ENCODE data around the gene UBE2O.
A peak's percentile ranks its signal among the peaks of the same experiment; 100 is the strongest.

UBE2O gene

GRCh38 chr17:76410328-76410965 is 42.5 kb downstream of the UBE2O start:
- no peaks in the 10 kb centered on the region for H3K9me3 Mint-ChIP-seq
- H3K36me3 Mint-ChIP-seq (ENCODE audit: low read depth): peaks cover 5% of the 10 kb centered on the region
- H3K27me3 Mint-ChIP-seq (ENCODE audit: low read depth): no peaks in the 10 kb centered on the region
- peaks cover 13% of the 10 kb centered on the region for H3K4me1 Mint-ChIP-seq
- TF ChIP-seq CTCF (IDR thresholded peaks at IDR 0.05; ENCODE audit: unreplicated experiment in 3 of 3): no peak
- no peak overlapping the region for H3K27ac Mint-ChIP-seq
- H3K4me3 Mint-ChIP-seq: no peak overlapping the region

GRCh38 chr17:76408037-76408849 is 44.7 kb downstream of the UBE2O start:
- Mint-ChIP-seq H3K36me3 (ENCODE audit: low read depth) (peaks cover 23% of the 10 kb centered on the region), H3K9me3 (no peaks in the 10 kb centered on the region), H3K27ac (no peak overlapping the region), H3K4me1 (no peaks in the 10 kb centered on the region), H3K27me3 (ENCODE audit: low read depth) (no peaks in the 10 kb centered on the region), H3K4me3 (no peak overlapping the region)
- peak; percentile 73 to 79 (median 79) for TF ChIP-seq CTCF (IDR thresholded peaks at IDR 0.05; ENCODE audit: unreplicated experiment in 3 of 3)

- TF ChIP-seq CTCF (IDR thresholded peaks at IDR 0.05; ENCODE audit: unreplicated experiment in 3 of 3): no peak
- H3K4me3 Mint-ChIP-seq: no peak overlapping the region
- no peaks in the 10 kb centered on the region for H3K4me1 Mint-ChIP-seq
- no peak overlapping the region for H3K27ac Mint-ChIP-seq
- H3K27me3 Mint-ChIP-seq (ENCODE audit: low read depth): no peaks in the 10 kb centered on the region
- H3K9me3 Mint-ChIP-seq: no peaks in the 10 kb centered on the region
- H3K36me3 Mint-ChIP-seq (ENCODE audit: low read depth): peaks cover 30% of the 10 kb centered on the region
Observed at GRCh38 chr17:76407509-76407908, 45.4 kb downstream of the UBE2O start.

- TF ChIP-seq CTCF (IDR thresholded peaks at IDR 0.05; ENCODE audit: unreplicated experiment in 3 of 3): no peak
- no peak overlapping the region for H3K27ac Mint-ChIP-seq
- H3K36me3 Mint-ChIP-seq (ENCODE audit: low read depth): peaks cover 42% of the 10 kb centered on the region
- H3K9me3 Mint-ChIP-seq: no peaks in the 10 kb centered on the region
- no peaks in the 10 kb centered on the region for H3K27me3 Mint-ChIP-seq (ENCODE audit: low read depth)
- H3K4me3 Mint-ChIP-seq: no peak overlapping the region
- H3K4me1 Mint-ChIP-seq: no peaks in the 10 kb centered on the region
Observed at GRCh38 chr17:76405967-76406647, 46.8 kb downstream of the UBE2O start.

GRCh38 chr17:76405607-76405966 is 47.4 kb downstream of the UBE2O start:
- no peak overlapping the region for H3K27ac Mint-ChIP-seq
- H3K36me3 Mint-ChIP-seq (ENCODE audit: low read depth): peaks cover 47% of the 10 kb centered on the region
- no peaks in the 10 kb centered on the region for H3K9me3 Mint-ChIP-seq
- no peak for TF ChIP-seq CTCF (IDR thresholded peaks at IDR 0.05; ENCODE audit: unreplicated experiment in 3 of 3)
- no peak overlapping the region for H3K4me3 Mint-ChIP-seq
- H3K27me3 Mint-ChIP-seq (ENCODE audit: low read depth): no peaks in the 10 kb centered on the region
- no peaks in the 10 kb centered on the region for H3K4me1 Mint-ChIP-seq
